ENCODE results near the gene CORO1C.

- TF ChIP-seq GATA2 (IDR thresholded peaks at IDR 0.05; ENCODE audit: low read depth, low read length) (no peak), GATA3 (IDR thresholded peaks at IDR 0.05; ENCODE audit: low read depth, low read length) (no peak)
Observed at GRCh38 chr12:108712925-108713203, 18.5 kb downstream of the CORO1C start.

Measured in SH-SY5Y (cell line).